OCI-LY1 (cell line): ENCODE measurements around the gene NR1I2.

ENCODE experiments used
- H2AFZ ChIP-seq: fragments of 200-600 bp; sonication (generic), shearing (Covaris generic); 2 replicates; pipeline ENCODE4 v1.6.0; 2014; ENCODE audit warnings: antibody characterized with exemption, mild to moderate bottlenecking, low read length
- H3F3A ChIP-seq: fragments of 200-600 bp; sonication (generic), shearing (Covaris generic); 2 replicates; pipeline ENCODE4 v1.6.0; 2014; ENCODE audit warnings: mild to moderate bottlenecking, antibody characterized with exemption, low read length, moderate library complexity; ENCODE audit not compliant: insufficient read depth
- H3K27ac ChIP-seq: fragments of 200-600 bp; sonication (generic); 2 replicates; pipeline ENCODE4 v1.5.1; 2014; ENCODE audit warnings: low read length, mixed run types, mild to moderate bottlenecking, low read depth; ENCODE audit not compliant: poor library complexity, severe bottlenecking
- H3K27me3 ChIP-seq: fragments of 200-600 bp; sonication (generic); 2 replicates; pipeline ENCODE4 v1.6.0; 2014; ENCODE audit warnings: antibody characterized with exemption, mild to moderate bottlenecking, low read length, moderate library complexity; ENCODE audit not compliant: insufficient read depth
- H3K36me3 ChIP-seq: fragments of 200-600 bp; sonication (generic); 2 replicates; pipeline ENCODE4 v1.6.1; 2014; ENCODE audit warnings: mild to moderate bottlenecking, antibody characterized with exemption, low read length, moderate library complexity, mixed read lengths; ENCODE audit not compliant: insufficient read depth
- H3K4me1 ChIP-seq: fragments of 200-600 bp; sonication (generic); 2 replicates; pipeline ENCODE4 v1.5.1; 2014; ENCODE audit warnings: mild to moderate bottlenecking, low read length, moderate library complexity; ENCODE audit not compliant: insufficient read depth, severe bottlenecking
- H3K4me2 ChIP-seq: fragments of 200-600 bp; sonication (generic), shearing (Covaris generic); 2 replicates; pipeline ENCODE4 v1.6.1; 2014; ENCODE audit warnings: low read length
- H3K4me3 ChIP-seq: fragments of 200-600 bp; sonication (generic); 2 replicates; pipeline ENCODE4 v1.5.1; 2014; ENCODE audit warnings: low read length, low read depth, mild to moderate bottlenecking, mixed read lengths; ENCODE audit not compliant: poor library complexity, severe bottlenecking
- H3K79me2 ChIP-seq: fragments of 200-600 bp; shearing (Covaris generic); 2 replicates; pipeline ENCODE4 v1.6.1; 2016; ENCODE audit warnings: mixed run types, low read length, mixed read lengths; ENCODE audit not compliant: insufficient read depth
- H3K9ac ChIP-seq: fragments of 200-600 bp; sonication (generic), shearing (Covaris generic); 2 replicates; pipeline ENCODE4 v1.6.1; 2014; ENCODE audit warnings: mild to moderate bottlenecking, low read length, mixed read lengths
- H3K9me2 ChIP-seq: fragments of 200-600 bp; sonication (generic), shearing (Covaris generic); 2 replicates; pipeline ENCODE4 v1.6.1; 2014; ENCODE audit warnings: low read depth, mild to moderate bottlenecking, low read length, mixed read lengths
- H3K9me3 ChIP-seq: fragments of 200-600 bp; shearing (Covaris generic); 2 replicates; pipeline ENCODE4 v1.6.1; 2014; ENCODE audit warnings: low read length, mixed read lengths
- H4K20me1 ChIP-seq: fragments of 200-600 bp; sonication (generic), shearing (Covaris generic); 2 replicates; pipeline ENCODE4 v1.6.0; 2016; ENCODE audit warnings: mild to moderate bottlenecking, low read length; ENCODE audit not compliant: insufficient read depth
- CTCF ChIP-seq: fragments of 200-600 bp; sonication (generic), shearing (Covaris generic); IDR thresholded peaks from 2 replicates; pipeline ENCODE4 v1.5.1; 2017; ENCODE audit warnings: mild to moderate bottlenecking, antibody characterized with exemption, low read length, moderate library complexity, mixed read lengths
- EZH2 ChIP-seq: fragments of 200-600 bp; sonication (generic), shearing (Covaris generic); IDR thresholded peaks from 2 replicates; pipeline ENCODE4 v1.8.0; 2017; ENCODE audit warnings: borderline replicate concordance, mixed run types, mild to moderate bottlenecking, antibody characterized with exemption, low read length, moderate library complexity, mixed read lengths

NR1I2 gene

GRCh38 chr3:119763466-119763865, 18.4 kb upstream of the NR1I2 start:
- TF ChIP-seq EZH2 (no peak), CTCF (no peak)
- no peak overlapping the region for H3K9ac ChIP-seq
- H3K27ac ChIP-seq, result no peak overlapping the region
- no peak overlapping the region for H3K4me3 ChIP-seq
- no peaks in the 10 kb centered on the region for H3K79me2 ChIP-seq
- H3K4me2 ChIP-seq, result no peak overlapping the region
- no peaks in the 10 kb centered on the region for H3F3A ChIP-seq
- H3K27me3 ChIP-seq, result no peaks in the 10 kb centered on the region
- no peaks in the 10 kb centered on the region for H3K9me3 ChIP-seq
- H3K36me3 ChIP-seq, result no peaks in the 10 kb centered on the region
- H3K4me1 ChIP-seq, result no peaks in the 10 kb centered on the region
- H2AFZ ChIP-seq, result no peak overlapping the region
- no peaks in the 10 kb centered on the region for H4K20me1 ChIP-seq
- no peaks in the 10 kb centered on the region for H3K9me2 ChIP-seq

- Histone ChIP-seq H3K27me3 (no peaks in the 10 kb centered on the region), H4K20me1 (no peaks in the 10 kb centered on the region), H3K9ac (no peak overlapping the region), H3K27ac (no peak overlapping the region), H3K4me3 (no peak overlapping the region), H3K9me3 (no peaks in the 10 kb centered on the region), H3K4me1 (no peaks in the 10 kb centered on the region), H3F3A (no peaks in the 10 kb centered on the region), H3K79me2 (no peaks in the 10 kb centered on the region), H3K36me3 (no peaks in the 10 kb centered on the region), H2AFZ (no peak overlapping the region), H3K9me2 (no peaks in the 10 kb centered on the region), H3K4me2 (no peak overlapping the region)
- TF ChIP-seq CTCF, result no peak
- no peak for TF ChIP-seq EZH2
These were observed 16.7 kb upstream of the NR1I2 start for GRCh38 chr3:119765239-119765638.

DNA sequence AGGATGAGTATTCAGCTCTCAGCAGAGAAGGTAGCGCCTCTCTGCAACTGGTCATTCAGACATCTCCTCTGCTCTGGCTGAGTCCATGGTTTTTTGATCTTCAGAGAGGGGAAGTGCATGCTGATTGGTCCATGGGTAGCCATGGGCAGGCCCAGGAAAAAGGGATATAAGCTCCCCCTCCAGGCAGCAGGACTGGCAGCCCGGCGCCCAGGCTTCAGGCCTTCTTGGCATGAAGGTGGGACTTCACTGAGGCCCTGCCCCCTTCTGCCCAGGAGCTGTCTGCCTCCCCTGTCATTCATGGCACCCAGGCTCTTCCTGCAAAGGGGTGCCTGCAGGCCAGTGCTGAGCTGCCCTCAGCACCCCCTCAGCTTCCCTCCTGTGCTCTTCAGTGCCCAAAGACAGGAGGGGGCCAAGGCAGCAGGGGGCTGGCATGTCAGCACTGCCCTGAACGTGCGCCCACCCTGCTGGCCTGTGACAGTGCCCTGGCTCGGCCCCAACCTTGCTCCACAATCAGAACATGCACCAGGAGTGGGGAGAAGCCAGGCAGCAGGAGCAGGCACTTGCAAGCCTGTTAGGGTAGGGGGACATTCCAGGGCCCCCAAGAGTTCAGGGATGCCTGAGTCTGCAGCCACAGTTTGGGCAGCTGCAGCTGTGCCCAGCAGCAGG, 13.8 kb upstream of the NR1I2 start:
- H3K9me2 ChIP-seq, result no peaks in the 10 kb centered on the region
- no peaks in the 10 kb centered on the region for H3K4me1 ChIP-seq
- H3K36me3 ChIP-seq, result no peaks in the 10 kb centered on the region
- no peak overlapping the region for H3K9ac ChIP-seq
- H3K79me2 ChIP-seq, result no peaks in the 10 kb centered on the region
- H4K20me1 ChIP-seq, result no peaks in the 10 kb centered on the region
- no peaks in the 10 kb centered on the region for H3F3A ChIP-seq
- no peak overlapping the region for H3K4me2 ChIP-seq
- H3K4me3 ChIP-seq, result no peak overlapping the region
- H3K9me3 ChIP-seq, result no peaks in the 10 kb centered on the region
- TF ChIP-seq EZH2, result no peak
- no peak for TF ChIP-seq CTCF
- no peaks in the 10 kb centered on the region for H3K27me3 ChIP-seq
- no peak overlapping the region for H2AFZ ChIP-seq
- H3K27ac ChIP-seq, result no peak overlapping the region
